ENCODE data around the gene SMS. TPM values are rescaled to one million over a fixed set of nuclear protein-coding genes. Genes with fewer than 3 reads are reported as not detected.

The SMS gene
- total and polyA plus RNA-seq, 3 donors from 2014 or later = 35.7 to 49.8 (median 38.8) TPM

DNA sequence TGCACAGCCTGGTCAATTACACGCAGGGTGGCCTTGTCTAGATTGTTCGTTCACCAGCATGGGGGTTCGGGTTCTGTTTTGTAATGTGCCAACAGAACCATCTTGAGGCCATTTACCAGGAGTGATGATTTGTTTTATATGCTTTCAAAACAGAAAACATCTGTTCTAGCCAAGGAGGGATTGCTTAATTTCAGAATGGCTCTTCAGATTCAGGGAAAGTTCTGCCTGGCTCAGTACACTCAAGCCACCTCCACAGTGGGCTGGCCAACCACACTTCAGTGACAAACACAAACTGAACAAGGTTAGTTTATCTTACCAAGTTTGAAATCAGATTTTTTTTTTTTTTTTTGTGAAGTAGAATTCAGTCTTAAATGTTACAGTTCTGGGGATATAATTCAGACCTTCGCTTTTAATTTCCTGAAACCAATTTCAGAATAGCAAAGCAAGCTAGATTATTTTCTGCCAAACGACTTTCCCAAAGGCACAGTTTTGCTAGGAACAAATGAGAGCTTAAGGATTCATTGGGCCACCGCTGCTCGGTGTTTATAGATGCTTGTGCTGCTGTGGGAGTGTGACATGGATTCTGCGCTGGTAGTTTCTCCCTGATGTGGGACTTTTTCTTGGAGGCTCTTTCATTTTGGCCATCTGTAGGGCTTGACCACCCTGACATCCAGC lies 23.4 kb downstream of the SMS start:
- intact Hi-C loops (cut with DNase I; ENCODE audit: low total_unique reads) = no loop called here
- Histone ChIP-seq H3K4me3 (no peak overlapping the region), H3K27me3 (no peaks in the 10 kb centered on the region), H3K27ac (no peak overlapping the region), H3K36me3 (ENCODE audit: low read depth, missing control alignments) (no peaks in the 10 kb centered on the region), H3K4me1 (peaks cover 6% of the 10 kb centered on the region), H3K9me3 (no peaks in the 10 kb centered on the region)
- DNase-seq = no peak
- WGBS, 2 donors = 53 to 71% methylated on average over 6 to 8 of the region's 8 CpGs
- TF ChIP-seq, protein P1, sequence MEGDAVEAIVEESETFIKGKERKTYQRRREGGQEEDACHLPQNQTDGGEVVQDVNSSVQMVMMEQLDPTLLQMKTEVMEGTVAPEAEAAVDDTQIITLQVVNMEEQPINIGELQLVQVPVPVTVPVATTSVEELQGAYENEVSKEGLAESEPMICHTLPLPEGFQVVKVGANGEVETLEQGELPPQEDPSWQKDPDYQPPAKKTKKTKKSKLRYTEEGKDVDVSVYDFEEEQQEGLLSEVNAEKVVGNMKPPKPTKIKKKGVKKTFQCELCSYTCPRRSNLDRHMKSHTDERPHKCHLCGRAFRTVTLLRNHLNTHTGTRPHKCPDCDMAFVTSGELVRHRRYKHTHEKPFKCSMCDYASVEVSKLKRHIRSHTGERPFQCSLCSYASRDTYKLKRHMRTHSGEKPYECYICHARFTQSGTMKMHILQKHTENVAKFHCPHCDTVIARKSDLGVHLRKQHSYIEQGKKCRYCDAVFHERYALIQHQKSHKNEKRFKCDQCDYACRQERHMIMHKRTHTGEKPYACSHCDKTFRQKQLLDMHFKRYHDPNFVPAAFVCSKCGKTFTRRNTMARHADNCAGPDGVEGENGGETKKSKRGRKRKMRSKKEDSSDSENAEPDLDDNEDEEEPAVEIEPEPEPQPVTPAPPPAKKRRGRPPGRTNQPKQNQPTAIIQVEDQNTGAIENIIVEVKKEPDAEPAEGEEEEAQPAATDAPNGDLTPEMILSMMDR (IDR thresholded peaks at IDR 0.05) = no peak
- TF ChIP-seq POLR2A (IDR thresholded peaks at IDR 0.05) = no peak

DNA sequence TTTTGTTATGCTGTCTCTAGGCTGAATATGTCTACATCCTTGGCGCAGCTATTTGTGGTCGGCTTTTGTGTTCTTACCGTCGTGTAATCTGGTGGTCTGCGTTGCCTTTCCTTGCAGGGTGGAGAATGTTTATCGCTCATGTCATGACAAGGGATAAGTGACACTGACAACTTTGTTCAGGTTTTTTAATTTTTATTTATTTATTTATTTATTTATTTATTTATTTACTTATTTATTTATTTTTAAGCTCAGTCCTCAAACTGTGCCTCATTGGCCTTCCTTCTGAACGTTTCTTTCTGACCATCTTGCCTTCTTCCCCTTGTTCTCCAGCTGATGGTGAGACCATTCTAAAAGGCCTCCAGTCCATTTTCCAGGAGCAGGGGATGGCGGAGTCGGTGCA lies 26.4 kb downstream of the SMS start:
- intact Hi-C loops (cut with DNase I; ENCODE audit: low total_unique reads) = no loop called here
- no peak for TF ChIP-seq POLR2A (IDR thresholded peaks at IDR 0.05)
- TF ChIP-seq, protein P1 (IDR thresholded peaks at IDR 0.05) = no peak
- 89 to 93% methylated on average over 9 of the region's 9 CpGs for WGBS, 2 donors
- no peaks in the 10 kb centered on the region for H3K36me3 ChIP-seq (ENCODE audit: low read depth, missing control alignments)
- H3K9me3 ChIP-seq = no peaks in the 10 kb centered on the region
- DNase-seq = no peak
- H3K4me1 ChIP-seq = no peaks in the 10 kb centered on the region
- H3K27ac ChIP-seq = no peak overlapping the region
- no peaks in the 10 kb centered on the region for H3K27me3 ChIP-seq
- H3K4me3 ChIP-seq = no peak overlapping the region

DNA sequence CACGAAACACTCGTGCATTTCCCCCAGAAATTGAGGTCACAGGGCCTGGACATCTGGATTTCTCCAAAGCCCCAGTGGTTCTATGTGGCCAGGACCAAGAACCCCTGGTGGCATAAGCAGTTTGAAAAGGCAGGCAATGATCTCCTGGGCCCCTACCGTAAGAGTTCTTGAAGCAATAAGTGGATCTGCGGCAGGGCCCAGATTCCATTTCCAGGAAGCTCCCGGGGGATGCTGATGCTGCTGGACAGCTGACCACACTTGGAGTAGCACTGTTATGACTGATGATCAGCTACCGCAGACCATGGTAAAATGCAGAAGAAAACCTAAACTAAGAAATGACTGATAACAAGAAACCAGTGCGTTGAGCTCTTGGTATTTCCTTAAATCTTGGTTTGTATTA lies 27.8 kb downstream of the SMS start:
- intact Hi-C loops (cut with DNase I; ENCODE audit: low total_unique reads) = no loop called here
- no peak for TF ChIP-seq POLR2A (IDR thresholded peaks at IDR 0.05)
- TF ChIP-seq, protein P1 (IDR thresholded peaks at IDR 0.05) = no peak
- no peaks in the 10 kb centered on the region for H3K36me3 ChIP-seq (ENCODE audit: low read depth, missing control alignments)
- H3K4me3 ChIP-seq = no peak overlapping the region
- WGBS, 2 donors = 79 to 89% methylated on average over 7 of the region's 7 CpGs
- DNase-seq = no peak
- no peak overlapping the region for H3K27ac ChIP-seq
- H3K27me3 ChIP-seq = no peaks in the 10 kb centered on the region
- H3K4me1 ChIP-seq = no peaks in the 10 kb centered on the region
- H3K9me3 ChIP-seq = no peaks in the 10 kb centered on the region

DNA sequence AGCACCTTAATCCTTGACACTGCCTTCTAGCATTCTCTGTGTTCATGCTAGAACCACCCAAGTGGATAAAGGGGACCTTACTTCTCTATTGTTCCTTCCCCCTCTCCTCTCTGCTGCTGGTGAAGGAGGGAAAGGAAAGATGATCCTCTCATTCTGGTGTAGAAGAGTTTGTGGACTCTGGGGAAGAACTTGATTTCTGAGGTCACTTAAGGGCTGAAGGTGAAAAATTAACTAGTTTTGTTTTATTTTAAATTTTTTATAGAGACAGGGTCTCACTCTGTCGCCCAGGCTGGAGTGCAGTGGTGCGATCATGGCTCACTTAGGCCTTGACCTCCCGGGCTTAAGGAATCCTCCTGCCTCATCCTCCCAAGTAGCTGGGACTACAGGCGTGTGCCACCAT lies 29.8 kb downstream of the SMS start:
- Histone ChIP-seq H3K27ac (no peak overlapping the region), H3K4me1 (no peaks in the 10 kb centered on the region), H3K27me3 (no peaks in the 10 kb centered on the region), H3K9me3 (no peaks in the 10 kb centered on the region), H3K4me3 (no peak overlapping the region), H3K36me3 (ENCODE audit: low read depth, missing control alignments) (no peaks in the 10 kb centered on the region)
- no peak for DNase-seq
- intact Hi-C loops (cut with DNase I; ENCODE audit: low total_unique reads) = no loop called here
- no peak for TF ChIP-seq POLR2A (IDR thresholded peaks at IDR 0.05)
- TF ChIP-seq, protein P1 (IDR thresholded peaks at IDR 0.05) = no peak
- WGBS, 2 donors = 93% methylated on average over 4 of the region's 4 CpGs

DNA sequence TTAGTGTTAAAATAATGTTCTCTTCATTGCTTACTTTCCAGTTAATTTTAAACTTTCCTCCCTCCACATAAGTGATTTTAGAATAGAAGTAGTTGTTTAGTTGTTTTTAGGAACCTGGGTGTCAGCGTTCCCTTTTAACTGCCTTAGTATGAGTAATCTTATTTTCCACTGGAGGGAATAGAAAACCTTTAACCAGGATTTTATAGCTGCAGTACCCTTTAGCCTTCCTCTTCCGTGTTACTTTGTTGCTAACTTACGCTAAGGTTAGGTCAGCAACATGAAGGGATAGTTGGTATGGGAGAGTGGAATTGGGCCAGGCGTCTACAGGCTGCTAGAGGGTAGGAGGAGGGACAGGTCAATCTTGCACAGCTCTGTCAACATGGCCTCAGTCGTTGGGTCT lies 31.5 kb downstream of the SMS start:
- Histone ChIP-seq H3K27ac (no peak overlapping the region), H3K4me1 (no peaks in the 10 kb centered on the region), H3K27me3 (no peaks in the 10 kb centered on the region), H3K4me3 (no peak overlapping the region), H3K9me3 (no peaks in the 10 kb centered on the region), H3K36me3 (ENCODE audit: low read depth, missing control alignments) (no peaks in the 10 kb centered on the region)
- no peak for TF ChIP-seq POLR2A (IDR thresholded peaks at IDR 0.05)
- TF ChIP-seq, protein P1 (IDR thresholded peaks at IDR 0.05) = no peak
- no peak for DNase-seq
- WGBS, 2 donors = 51 to 69% methylated on average over 5 of the region's 5 CpGs
- intact Hi-C loops (cut with DNase I; ENCODE audit: low total_unique reads) = no loop called here

Measured in testis (tissue), 3 donors.